A549 treated with DMSO at 1 μM for 4 hours (cell line): ENCODE measurements around the gene TMEM178A. TPM values are rescaled to one million over a fixed set of nuclear protein-coding genes. Genes with fewer than 3 reads are reported as not detected.

ENCODE experiments used
- total RNA-seq: library from RNA; stranded (reverse); fragments of 200-300 nt; extraction: Qiagen RNA extraction; gene quantifications from 5 replicates; pipeline ENCODE4 v1.2.3, GENCODE V29; 2022; ENCODE audit warnings: low read depth

TMEM178A gene
- total RNA-seq, result 0.10 to 0.17 TPM (median 0.15 TPM) in 4 of 5 replicates, not detected in the other

GRCh38 chr2:39665811-39666490 lies at the start of gene TMEM178A:
Gene TMEM178A (plus strand): TSS chr2:39665917. CDS start chr2:39665975, 58 bp downstream.

Other genes with a start within 250 kb of the TMEM178A start
- 17.6 to 25.6 TPM (median 21.1 TPM) in 5 replicates for gene MAP4K3, start 228.6 kb upstream of the TMEM178A start, total RNA-seq
- gene THUMPD2, start 113.3 kb downstream of the TMEM178A start, total RNA-seq, result 13.0 to 16.9 TPM (median 15.6 TPM) in 5 replicates